ENCODE data around the gene UBB.
"Not testable (repeated sequence)": the region's sequence is repeated elsewhere in the genome, so short reads cannot be mapped to it uniquely, and the experiment has no call there.

Gene UBB

GRCh38 chr17:16374146-16374938 lies 6.5 kb upstream of the UBB start:
- Histone ChIP-seq H3K4me1 (ENCODE audit: control insufficient read depth, insufficient read depth, low read length, unreplicated experiment) (peaks cover 15% of the 10 kb centered on the region), H2AFZ (ENCODE audit: low read length, unreplicated experiment) (no peak overlapping the region), H3K27me3 (ENCODE audit: insufficient read depth, low read length) (no peaks in the 10 kb centered on the region), H3K79me2 (ENCODE audit: control insufficient read depth, insufficient read depth, low read length, unreplicated experiment) (no peaks in the 10 kb centered on the region), H3K36me3 (ENCODE audit: insufficient read depth, low read length) (no peaks in the 10 kb centered on the region), H3K27ac (ENCODE audit: low read depth, low read length) (no peak overlapping the region), H3K4me3 (ENCODE audit: low read depth, low read length) (no peak overlapping the region)

GRCh38 chr17:16377941-16378341 lies 3.0 kb upstream of the UBB start:
- Histone ChIP-seq H3K79me2 (ENCODE audit: control insufficient read depth, insufficient read depth, low read length, unreplicated experiment) (peaks cover 18% of the 10 kb centered on the region), H3K4me3 (ENCODE audit: low read depth, low read length) (no peak overlapping the region), H3K27ac (ENCODE audit: low read depth, low read length) (peak overlapping the region; percentile 66), H3K27me3 (ENCODE audit: insufficient read depth, low read length) (no peaks in the 10 kb centered on the region), H3K36me3 (ENCODE audit: insufficient read depth, low read length) (peaks cover 10% of the 10 kb centered on the region), H2AFZ (ENCODE audit: low read length, unreplicated experiment) (peak overlapping the region; percentile 19), H3K4me1 (ENCODE audit: control insufficient read depth, insufficient read depth, low read length, unreplicated experiment) (peaks cover 19% of the 10 kb centered on the region)

GRCh38 chr17:16378636-16379282 lies 2.1 kb upstream of the UBB start:
- Histone ChIP-seq H3K4me3 (ENCODE audit: low read depth, low read length) (no peak overlapping the region), H3K27ac (ENCODE audit: low read depth, low read length) (peak overlapping the region; percentile 66), H2AFZ (ENCODE audit: low read length, unreplicated experiment) (peak overlapping the region; percentile 19), H3K79me2 (ENCODE audit: control insufficient read depth, insufficient read depth, low read length, unreplicated experiment) (peaks cover 24% of the 10 kb centered on the region), H3K27me3 (ENCODE audit: insufficient read depth, low read length) (no peaks in the 10 kb centered on the region), H3K36me3 (ENCODE audit: insufficient read depth, low read length) (peaks cover 16% of the 10 kb centered on the region), H3K4me1 (ENCODE audit: control insufficient read depth, insufficient read depth, low read length, unreplicated experiment) (peaks cover 25% of the 10 kb centered on the region)

GRCh38 chr17:16379654-16380053 lies 1.2 kb upstream of the UBB start:
- H3K4me1 ChIP-seq (ENCODE audit: control insufficient read depth, insufficient read depth, low read length, unreplicated experiment), result peaks cover 25% of the 10 kb centered on the region
- no peaks in the 10 kb centered on the region for H3K27me3 ChIP-seq (ENCODE audit: insufficient read depth, low read length)
- H3K36me3 ChIP-seq (ENCODE audit: insufficient read depth, low read length), result peaks cover 16% of the 10 kb centered on the region
- no peak overlapping the region for H3K4me3 ChIP-seq (ENCODE audit: low read depth, low read length)
- no peak overlapping the region for H3K27ac ChIP-seq (ENCODE audit: low read depth, low read length)
- H2AFZ ChIP-seq (ENCODE audit: low read length, unreplicated experiment), result no peak overlapping the region
- H3K79me2 ChIP-seq (ENCODE audit: control insufficient read depth, insufficient read depth, low read length, unreplicated experiment), result peaks cover 24% of the 10 kb centered on the region

- Histone ChIP-seq H3K36me3 (ENCODE audit: insufficient read depth, low read length) (peaks cover 16% of the 10 kb centered on the region), H3K4me1 (ENCODE audit: control insufficient read depth, insufficient read depth, low read length, unreplicated experiment) (peaks cover 25% of the 10 kb centered on the region), H2AFZ (ENCODE audit: low read length, unreplicated experiment) (no peak overlapping the region), H3K27ac (ENCODE audit: low read depth, low read length) (peak overlapping the region; percentile 86), H3K79me2 (ENCODE audit: control insufficient read depth, insufficient read depth, low read length, unreplicated experiment) (peaks cover 24% of the 10 kb centered on the region), H3K27me3 (ENCODE audit: insufficient read depth, low read length) (no peaks in the 10 kb centered on the region), H3K4me3 (ENCODE audit: low read depth, low read length) (peak overlapping the region; percentile 96)
Observed at GRCh38 chr17:16381496-16381820, 567 bp downstream of the UBB start.

- Histone ChIP-seq H3K27me3 (ENCODE audit: insufficient read depth, low read length) (no peaks in the 10 kb centered on the region), H3K79me2 (ENCODE audit: control insufficient read depth, insufficient read depth, low read length, unreplicated experiment) (peaks cover 24% of the 10 kb centered on the region), H3K4me3 (ENCODE audit: low read depth, low read length) (peak overlapping the region; percentile 96), H3K4me1 (ENCODE audit: control insufficient read depth, insufficient read depth, low read length, unreplicated experiment) (peaks cover 18% of the 10 kb centered on the region), H3K27ac (ENCODE audit: low read depth, low read length) (no peak overlapping the region), H2AFZ (ENCODE audit: low read length, unreplicated experiment) (no peak overlapping the region), H3K36me3 (ENCODE audit: insufficient read depth, low read length) (peaks cover 16% of the 10 kb centered on the region)
Observed at GRCh38 chr17:16383216-16383615, 2.3 kb downstream of the UBB start.

- H3K4me3 ChIP-seq (ENCODE audit: low read depth, low read length), result no peak overlapping the region
- H3K27me3 ChIP-seq (ENCODE audit: insufficient read depth, low read length), result no peaks in the 10 kb centered on the region
- peaks cover 16% of the 10 kb centered on the region for H3K36me3 ChIP-seq (ENCODE audit: insufficient read depth, low read length)
- H3K4me1 ChIP-seq (ENCODE audit: control insufficient read depth, insufficient read depth, low read length, unreplicated experiment), result peaks cover 12% of the 10 kb centered on the region
- no peak overlapping the region for H3K27ac ChIP-seq (ENCODE audit: low read depth, low read length)
- peaks cover 24% of the 10 kb centered on the region for H3K79me2 ChIP-seq (ENCODE audit: control insufficient read depth, insufficient read depth, low read length, unreplicated experiment)
- no peak overlapping the region for H2AFZ ChIP-seq (ENCODE audit: low read length, unreplicated experiment)
Observed at GRCh38 chr17:16383772-16384287, 2.9 kb downstream of the UBB start.

- Histone ChIP-seq H3K4me1 (ENCODE audit: control insufficient read depth, insufficient read depth, low read length, unreplicated experiment) (peaks cover 10% of the 10 kb centered on the region), H2AFZ (ENCODE audit: low read length, unreplicated experiment) (no peak overlapping the region), H3K36me3 (ENCODE audit: insufficient read depth, low read length) (peaks cover 16% of the 10 kb centered on the region), H3K27ac (ENCODE audit: low read depth, low read length) (no peak overlapping the region), H3K27me3 (ENCODE audit: insufficient read depth, low read length) (no peaks in the 10 kb centered on the region), H3K4me3 (ENCODE audit: low read depth, low read length) (no peak overlapping the region), H3K79me2 (ENCODE audit: control insufficient read depth, insufficient read depth, low read length, unreplicated experiment) (peaks cover 24% of the 10 kb centered on the region)
Observed at GRCh38 chr17:16384557-16384956, 3.7 kb downstream of the UBB start.

GRCh38 chr17:16386126-16386507 lies 5.2 kb downstream of the UBB start:
- not testable (repeated sequence) for H3K27ac ChIP-seq (ENCODE audit: low read depth, low read length)
- peaks cover 16% of the 10 kb centered on the region for H3K36me3 ChIP-seq (ENCODE audit: insufficient read depth, low read length)

GRCh38 chr17:16391451-16391850 lies 10.6 kb downstream of the UBB start:
- H3K27ac ChIP-seq (ENCODE audit: low read depth, low read length), result no peak overlapping the region
- no peak overlapping the region for H3K4me3 ChIP-seq (ENCODE audit: low read depth, low read length)
- no peaks in the 10 kb centered on the region for H3K27me3 ChIP-seq (ENCODE audit: insufficient read depth, low read length)
- no peaks in the 10 kb centered on the region for H3K4me1 ChIP-seq (ENCODE audit: control insufficient read depth, insufficient read depth, low read length, unreplicated experiment)
- no peak overlapping the region for H2AFZ ChIP-seq (ENCODE audit: low read length, unreplicated experiment)
- H3K36me3 ChIP-seq (ENCODE audit: insufficient read depth, low read length), result no peaks in the 10 kb centered on the region
- H3K79me2 ChIP-seq (ENCODE audit: control insufficient read depth, insufficient read depth, low read length, unreplicated experiment), result no peaks in the 10 kb centered on the region

More at GRCh38 chr17:16386126-16386507, 5.2 kb downstream of the UBB start:
- Histone ChIP-seq H2AFZ (ENCODE audit: low read length, unreplicated experiment) (peak overlapping the region; percentile 53), H3K79me2 (ENCODE audit: control insufficient read depth, insufficient read depth, low read length, unreplicated experiment) (peaks cover 24% of the 10 kb centered on the region), H3K4me3 (ENCODE audit: low read depth, low read length) (peak overlapping the region; percentile 79), H3K4me1 (ENCODE audit: control insufficient read depth, insufficient read depth, low read length, unreplicated experiment) (peaks cover 10% of the 10 kb centered on the region)
- not testable (repeated sequence) for H3K27me3 ChIP-seq (ENCODE audit: insufficient read depth, low read length)

- H2AFZ ChIP-seq (ENCODE audit: low read length, unreplicated experiment); H3K36me3 ChIP-seq (ENCODE audit: insufficient read depth, low read length); H3K4me1 ChIP-seq (ENCODE audit: control insufficient read depth, insufficient read depth, low read length, unreplicated experiment); H3K27ac ChIP-seq (ENCODE audit: low read depth, low read length); H3K27me3 ChIP-seq (ENCODE audit: insufficient read depth, low read length); H3K4me3 ChIP-seq (ENCODE audit: low read depth, low read length); H3K79me2 ChIP-seq (ENCODE audit: control insufficient read depth, insufficient read depth, low read length, unreplicated experiment): not testable (repeated sequence)
Observed at GRCh38 chr17:16392491-16392890, 11.6 kb downstream of the UBB start.

Data from ACC112 (cell line).